H54 (cell line): Measurements from ENCODE around the gene ABLIM1.

ENCODE experiments used
- DNase-seq: peaks from one replicate; pipeline ENCODE4 v3.0.0; 2011; ENCODE audit warnings: low spot score, mixed read lengths; ENCODE audit not compliant: insufficient read length
- FAIRE-seq: peaks from 3 replicates; lab custom pipeline; 2011; peaks lifted over from hg19 to GRCh38; lab: Jason Lieb, UNC
- POLR2A ChIP-seq: IDR thresholded peaks from 2 replicates; pipeline ENCODE4 v1.6.1; 2011; ENCODE audit warnings: low read depth, mild to moderate bottlenecking, low read length

The ABLIM1 gene

GRCh38 chr10:114487815-114488536 is 170.1 kb downstream of the ABLIM1 start:
- FAIRE-seq (no peak), DNase-seq (no peak)
- TF ChIP-seq POLR2A: no peak

GRCh38 chr10:114486938-114487814 is 170.9 kb downstream of the ABLIM1 start:
- TF ChIP-seq POLR2A: no peak
- no peak for FAIRE-seq
- no peak for DNase-seq

GRCh38 chr10:114485696-114486400 is 172.2 kb downstream of the ABLIM1 start:
- TF ChIP-seq POLR2A: no peak
- DNase-seq (no peak), FAIRE-seq (no peak)

GRCh38 chr10:114483575-114483974 is 174.5 kb downstream of the ABLIM1 start:
- FAIRE-seq (no peak), DNase-seq (no peak)
- no peak for TF ChIP-seq POLR2A

- no peak for DNase-seq
- no peak for TF ChIP-seq POLR2A
- FAIRE-seq: no peak
Observed at GRCh38 chr10:114482480-114483304, 175.4 kb downstream of the ABLIM1 start.

- DNase-seq (no peak), FAIRE-seq (no peak)
- TF ChIP-seq POLR2A: no peak
Observed at GRCh38 chr10:114481055-114481454, 177.0 kb downstream of the ABLIM1 start.

GRCh38 chr10:114479836-114480235 is 178.2 kb downstream of the ABLIM1 start:
- DNase-seq (no peak), FAIRE-seq (no peak)
- TF ChIP-seq POLR2A: no peak

- TF ChIP-seq POLR2A: no peak
- DNase-seq (no peak), FAIRE-seq (no peak)
Observed at GRCh38 chr10:114479307-114479706, 178.8 kb downstream of the ABLIM1 start.

- DNase-seq (no peak), FAIRE-seq (no peak)
- no peak for TF ChIP-seq POLR2A
Observed at GRCh38 chr10:114478281-114478680, 179.8 kb downstream of the ABLIM1 start.

GRCh38 chr10:114477285-114477684 is 180.8 kb downstream of the ABLIM1 start:
- FAIRE-seq: no peak
- no peak for TF ChIP-seq POLR2A
- no peak for DNase-seq

- no peak for TF ChIP-seq POLR2A
- FAIRE-seq (no peak), DNase-seq (no peak)
Observed at GRCh38 chr10:114474989-114475388, 183.1 kb downstream of the ABLIM1 start.

- TF ChIP-seq POLR2A: no peak
- FAIRE-seq (no peak), DNase-seq (no peak)
Observed at GRCh38 chr10:114473776-114474175, 184.3 kb downstream of the ABLIM1 start.

GRCh38 chr10:114472877-114473253 is 185.2 kb downstream of the ABLIM1 start:
- FAIRE-seq (no peak), DNase-seq (no peak)
- TF ChIP-seq POLR2A: no peak
